KBM-7 (cell line): ENCODE measurements around the gene GPC6.

ENCODE experiments used
- DNase-seq: peaks from one replicate; pipeline ENCODE4 v3.0.0-alpha.2; 2015
- in situ Hi-C: fragments of 300-500 bp; cut with MboI; formaldehyde crosslinking; loops from 2 replicates; pipeline ENCODE4 v1.14.3; 2020; ENCODE audit warnings: low sequenced_read_pairs, low pct_unique_long_range_greater_than_20kb, mixed read lengths

Gene GPC6

DNA sequence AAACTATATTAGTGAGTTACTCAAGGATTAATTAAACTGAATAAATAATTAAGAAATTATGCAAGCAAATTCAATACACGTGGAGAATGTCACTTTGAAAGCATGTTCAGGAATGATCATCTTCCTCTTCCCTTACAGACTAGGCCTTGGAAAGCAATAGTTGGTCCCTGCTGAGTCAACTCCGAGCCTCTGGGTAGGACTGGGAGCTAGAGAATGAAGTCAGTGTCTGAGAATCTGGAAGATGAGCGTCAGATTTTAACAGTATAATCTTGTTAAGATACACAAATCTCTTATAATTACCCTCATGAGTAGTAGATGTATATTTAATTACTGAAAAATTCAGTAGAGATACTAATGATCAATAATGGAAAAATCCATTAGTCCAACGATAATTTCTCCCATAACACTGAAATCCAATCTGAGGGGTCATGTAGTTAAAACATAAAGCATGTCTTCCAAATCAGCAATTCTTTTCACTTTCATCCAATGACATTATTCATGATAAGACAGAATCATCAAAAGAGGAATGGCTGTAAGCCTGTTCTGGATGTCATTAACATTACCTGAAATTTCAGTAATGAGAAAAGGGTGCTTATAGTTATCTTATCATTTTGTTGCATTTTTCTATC, 829.9 kb downstream of the GPC6 start:
- in situ Hi-C loops = no loop called here
- no peak for DNase-seq

DNA sequence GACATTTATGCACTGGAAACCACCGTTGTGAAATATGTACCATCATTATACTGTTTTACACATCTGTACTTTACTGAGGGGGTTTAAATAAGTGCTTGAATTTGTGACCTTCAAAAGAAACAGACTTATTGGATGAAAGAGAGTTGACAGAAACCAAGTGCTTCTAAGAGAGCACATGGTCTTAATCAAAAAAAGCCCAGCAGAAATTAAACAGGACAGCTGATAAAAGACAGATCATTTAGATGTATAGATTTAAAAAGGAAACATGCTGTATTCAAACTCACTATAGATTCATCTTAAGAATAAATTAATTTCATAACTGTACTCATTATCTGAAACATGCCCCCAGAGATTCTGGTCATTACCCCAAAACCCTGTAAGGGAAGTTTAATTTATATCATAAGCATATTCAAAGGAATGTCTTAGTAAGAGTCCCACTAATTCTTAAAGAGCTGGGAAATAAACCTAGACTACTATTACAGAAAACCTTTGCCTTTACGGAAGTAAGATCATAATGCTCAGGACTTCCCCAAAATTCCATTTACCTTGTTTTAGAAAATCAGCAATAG, 831.1 kb downstream of the GPC6 start:
- DNase-seq = no peak
- in situ Hi-C loops = no loop called here

DNA sequence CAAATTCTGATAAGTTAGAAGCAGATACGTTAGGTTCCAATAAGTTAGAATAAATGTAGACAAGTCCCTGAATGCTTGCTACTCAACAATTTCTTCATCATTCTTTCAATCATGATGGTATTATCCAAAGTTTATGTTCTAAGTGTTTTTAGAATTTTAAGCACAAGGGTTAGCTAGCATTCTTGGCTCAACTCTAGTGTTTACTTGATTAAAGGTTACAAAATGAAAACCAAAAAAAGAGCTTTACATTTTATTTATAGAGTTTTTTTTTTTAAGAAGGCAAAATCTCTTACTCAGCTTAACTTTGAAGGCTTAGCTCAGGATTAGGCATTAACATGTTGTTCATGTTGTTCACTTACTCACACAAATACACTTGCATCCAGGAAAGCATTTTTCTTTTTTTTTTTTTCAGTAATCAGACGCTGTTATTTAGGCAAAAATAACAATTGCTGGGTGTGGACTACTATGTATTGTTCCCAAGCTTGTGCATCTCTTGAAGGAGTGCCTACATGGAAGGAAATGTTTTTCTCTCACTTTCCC, 832.3 kb downstream of the GPC6 start:
- no peak for DNase-seq
- in situ Hi-C loops = no loop called here

DNA sequence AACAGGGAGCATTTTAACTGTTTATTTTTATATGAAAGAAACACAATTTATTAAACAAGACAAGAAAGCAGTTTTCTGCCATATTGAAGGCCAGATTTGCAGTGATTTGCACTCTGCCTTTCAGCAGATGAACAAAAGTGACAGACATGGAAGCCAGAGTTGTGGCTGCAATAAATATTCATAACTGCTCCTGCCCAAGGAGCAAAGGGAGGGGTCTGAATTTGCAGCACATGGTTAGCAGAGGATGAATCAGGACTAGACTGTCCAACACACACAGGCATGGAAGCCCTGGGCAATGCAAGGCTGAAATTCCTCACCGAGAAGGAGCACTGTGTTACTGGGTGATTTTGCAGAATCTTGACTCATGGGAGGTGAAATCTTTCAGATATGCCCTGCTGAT, 834.7 kb downstream of the GPC6 start:
- DNase-seq = no peak
- in situ Hi-C loops = no loop called here

DNA sequence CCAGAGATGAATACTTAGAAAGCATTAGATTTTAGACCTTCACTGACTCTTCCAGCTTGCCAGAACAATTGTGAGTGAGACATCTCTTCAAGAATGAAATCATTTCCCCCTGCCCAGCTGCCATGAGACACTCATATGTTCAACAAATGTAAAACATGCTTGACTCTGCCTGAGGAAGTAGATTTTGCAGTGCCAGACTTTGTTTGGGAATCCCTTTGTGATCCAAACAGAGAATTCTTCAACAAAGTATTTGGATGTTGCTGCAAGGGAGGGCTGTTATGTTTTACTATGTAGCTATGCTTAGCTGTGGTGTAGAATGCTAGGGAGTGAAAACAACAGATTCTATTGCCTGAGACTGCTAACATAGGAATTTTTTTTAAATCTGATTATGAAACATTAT, 836.5 kb downstream of the GPC6 start:
- in situ Hi-C loops = no loop called here
- DNase-seq = no peak

DNA sequence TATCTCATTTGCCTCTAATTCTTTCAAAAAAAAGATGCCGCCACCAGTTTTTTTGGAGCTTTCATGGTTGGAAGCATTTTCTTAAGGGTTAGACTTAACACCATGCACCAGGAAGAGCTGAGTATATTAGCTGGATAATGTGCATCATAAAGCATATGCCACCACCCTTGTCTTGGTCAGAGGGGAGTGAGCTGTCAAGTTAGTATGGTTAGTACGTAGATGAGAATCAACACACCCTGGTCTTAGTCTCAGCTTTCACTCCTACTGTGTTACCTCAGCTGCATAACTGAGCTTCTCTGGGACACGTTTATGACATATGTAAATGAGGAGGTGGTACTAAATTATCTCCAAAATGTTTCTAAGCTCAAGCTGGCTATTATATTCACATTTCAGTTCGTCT, 837.2 kb downstream of the GPC6 start:
- no peak for DNase-seq
- in situ Hi-C loops = no loop called here

DNA sequence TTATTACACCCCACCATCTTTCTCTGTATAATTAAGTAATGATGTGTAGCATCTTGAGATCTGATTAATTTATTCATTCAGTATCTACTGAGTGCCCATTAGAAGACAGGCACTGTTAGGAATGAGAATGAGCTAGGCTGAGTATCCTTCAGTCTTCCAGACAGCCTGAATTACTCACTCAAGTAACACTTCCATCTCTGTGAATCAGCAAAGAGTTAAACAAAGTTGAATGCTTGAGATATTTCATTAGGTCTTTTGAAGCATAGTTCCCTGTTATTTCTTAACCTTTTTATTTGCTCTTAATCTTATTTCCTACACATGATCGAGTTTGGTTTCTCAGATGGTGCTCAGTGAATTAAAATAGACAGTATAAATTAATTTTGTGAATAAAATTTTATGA, 839.1 kb downstream of the GPC6 start:
- DNase-seq = no peak
- in situ Hi-C loops = no loop called here

DNA sequence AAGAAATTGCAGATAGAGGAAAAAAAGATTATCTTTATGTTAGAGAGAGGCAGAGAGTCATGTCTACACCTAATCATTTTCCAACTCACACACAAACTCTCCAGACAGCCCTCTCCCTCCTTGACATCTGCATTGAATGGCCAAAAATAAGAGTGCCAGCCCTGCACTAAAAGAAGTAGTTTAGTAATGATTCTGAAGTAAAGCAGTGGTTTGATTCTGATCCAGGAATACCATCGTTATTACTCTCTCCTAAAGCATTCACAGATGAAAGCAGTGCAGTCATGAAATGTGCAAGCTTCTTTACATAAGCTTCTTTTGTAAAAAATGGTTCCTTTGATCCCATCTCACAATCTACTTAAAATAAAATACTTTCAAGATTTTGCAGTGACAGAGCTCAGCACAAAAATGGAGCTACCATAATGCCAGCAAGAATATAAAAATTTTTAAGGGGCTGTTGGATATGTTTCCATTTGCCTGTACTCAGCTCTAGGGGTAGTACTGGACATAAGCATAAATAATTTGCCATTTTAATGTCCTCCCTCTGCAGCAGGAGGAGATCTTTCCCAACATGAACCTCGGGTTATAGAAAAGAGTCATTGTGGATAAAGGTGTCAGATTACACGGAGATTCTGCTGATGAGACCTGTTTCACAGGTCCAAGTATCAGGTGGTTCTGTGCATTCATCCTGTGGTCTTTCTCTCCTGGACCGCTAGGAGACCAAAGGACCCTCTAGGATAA, 846.6 kb downstream of the GPC6 start:
- no peak for DNase-seq
- in situ Hi-C loops = no loop called here

DNA sequence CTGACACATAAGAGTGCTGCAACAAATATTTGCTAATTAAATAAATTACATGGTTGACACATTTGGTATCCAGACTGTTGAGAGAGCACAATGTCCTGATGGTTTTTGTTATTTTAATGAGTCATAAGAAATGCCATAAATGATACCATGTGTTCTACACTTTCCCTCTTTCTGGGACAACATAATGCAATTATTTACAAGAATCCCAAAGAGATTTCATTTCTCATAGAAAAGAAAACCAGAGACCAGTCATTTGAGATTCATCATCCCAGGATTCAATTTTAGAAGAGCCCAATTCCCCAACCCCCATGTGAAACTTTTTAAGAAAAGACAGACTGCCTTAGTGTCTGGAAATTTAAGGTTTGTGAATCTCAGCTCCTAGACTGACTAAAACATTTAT, 853.3 kb downstream of the GPC6 start:
- DNase-seq = no peak
- in situ Hi-C loops = no loop called here

DNA sequence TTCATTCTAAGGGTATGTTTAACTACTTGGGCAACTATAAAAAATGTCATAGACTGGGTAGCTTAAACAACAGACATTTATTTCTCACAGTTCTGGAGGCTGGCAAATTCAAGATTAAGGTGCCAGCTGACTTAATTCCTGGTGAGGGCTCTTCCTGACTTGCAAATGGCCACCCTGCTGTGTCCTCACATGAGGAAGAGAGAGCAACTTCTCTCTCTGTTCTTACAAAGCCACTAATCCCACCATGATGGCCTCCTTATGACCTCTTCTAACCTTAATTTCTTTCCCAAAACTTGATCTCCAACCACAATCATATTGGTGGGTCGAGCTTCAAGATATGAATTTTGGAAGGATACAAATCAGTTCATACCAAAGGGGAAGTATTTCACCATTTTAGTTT, 853.9 kb downstream of the GPC6 start:
- no peak for DNase-seq
- in situ Hi-C loops = no loop called here

DNA sequence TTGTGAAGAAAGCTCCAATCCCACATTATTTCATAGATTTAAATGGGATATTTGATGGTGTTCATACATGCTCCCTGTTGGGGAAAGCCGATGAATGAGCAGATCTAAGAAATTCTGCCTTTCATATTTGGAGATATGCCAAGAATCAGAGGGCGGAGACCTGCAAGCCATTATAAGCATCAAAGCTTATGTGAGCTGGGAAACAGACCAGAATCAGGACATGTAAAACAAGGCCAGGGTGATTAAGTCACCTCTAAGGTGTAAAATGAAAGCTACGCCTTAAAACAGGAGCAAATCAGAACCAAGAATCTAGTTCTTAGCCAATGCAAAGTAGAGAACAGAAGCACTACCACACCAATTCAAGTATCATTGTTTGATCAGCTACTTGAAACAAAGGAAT, 860.5 kb downstream of the GPC6 start:
- in situ Hi-C loops = no loop called here
- no peak for DNase-seq

DNA sequence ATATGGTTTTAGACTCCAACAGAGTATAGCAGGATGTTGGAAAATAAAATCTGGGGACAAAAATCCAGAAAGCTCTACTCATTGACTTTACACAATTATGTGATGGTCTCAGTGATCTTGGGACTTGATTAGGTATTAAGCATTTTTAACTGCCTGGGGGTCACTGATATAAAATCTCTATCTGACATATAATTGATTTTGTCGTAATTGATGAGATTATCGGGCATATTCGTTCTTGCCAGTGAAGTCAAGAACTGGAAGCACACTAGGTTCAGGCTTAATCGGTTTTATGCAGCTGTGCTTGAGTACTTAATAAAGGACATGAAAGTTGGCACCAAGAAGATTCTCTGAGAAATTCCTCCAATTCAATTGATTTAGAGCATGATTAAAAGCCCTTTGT, 862.1 kb downstream of the GPC6 start:
- DNase-seq = no peak
- in situ Hi-C loops = no loop called here

DNA sequence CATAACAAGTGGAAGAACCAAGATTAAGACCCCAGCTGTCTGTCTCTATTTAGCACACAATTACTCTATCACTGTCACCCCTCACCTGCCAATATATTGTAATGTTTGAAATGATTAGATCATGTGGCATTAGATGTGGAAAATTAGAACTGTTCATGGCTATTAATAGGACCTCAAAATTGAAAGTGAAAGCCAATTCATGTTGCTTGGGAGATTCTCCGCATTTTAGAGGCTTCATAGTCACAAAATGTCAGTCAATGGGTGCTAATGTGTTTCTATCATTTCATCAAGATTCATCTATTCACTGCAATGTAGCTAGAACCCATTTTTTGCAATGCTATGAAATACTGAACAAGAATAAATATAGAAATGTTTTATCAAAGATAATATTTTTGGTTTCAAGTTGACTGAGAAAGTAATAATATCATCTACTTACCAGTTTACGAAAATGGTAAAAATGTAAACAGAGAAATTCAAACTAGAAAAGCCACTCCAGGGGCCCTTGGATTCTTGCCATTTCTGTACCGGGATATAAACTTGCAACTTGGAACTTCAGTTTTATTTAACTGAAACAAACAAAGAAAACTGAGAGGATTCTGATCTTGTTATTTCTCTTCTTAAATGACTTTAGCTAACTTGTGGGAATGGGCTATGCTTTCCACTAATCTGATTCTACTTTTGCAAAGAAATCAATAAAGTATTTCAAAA, 864.3 kb downstream of the GPC6 start:
- in situ Hi-C loops = no loop called here
- no peak for DNase-seq

DNA sequence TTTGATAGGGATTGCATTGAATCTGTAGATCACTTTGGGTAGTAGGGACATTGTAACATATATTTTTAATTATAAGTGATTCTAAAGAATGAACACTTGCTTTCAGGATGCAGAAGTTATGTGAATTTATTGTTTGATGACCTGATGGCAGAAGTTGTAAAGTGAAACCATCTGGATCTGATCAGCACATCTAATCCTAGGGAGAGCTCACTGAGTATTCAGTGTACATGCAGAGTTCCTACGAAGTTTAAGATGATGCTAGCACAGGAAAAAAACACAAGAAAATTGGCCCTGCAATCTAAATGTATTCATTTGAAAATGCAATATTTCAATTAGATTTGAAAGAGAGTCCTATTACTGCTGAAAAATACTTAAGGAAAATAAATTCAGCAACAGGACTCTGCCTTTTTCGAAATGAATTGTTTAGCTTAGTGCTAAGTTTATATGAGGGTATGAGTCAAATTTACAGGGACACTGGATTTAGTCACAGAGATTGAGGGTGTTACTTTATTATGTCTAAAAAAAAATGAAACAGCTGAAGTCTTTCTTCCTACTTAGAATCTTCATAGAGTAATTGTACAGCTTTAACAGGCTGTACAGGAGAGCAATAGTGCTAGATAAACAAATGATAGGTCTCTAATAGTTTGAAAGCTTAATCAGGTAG, 867.2 kb downstream of the GPC6 start:
- in situ Hi-C loops = no loop called here
- no peak for DNase-seq

DNA sequence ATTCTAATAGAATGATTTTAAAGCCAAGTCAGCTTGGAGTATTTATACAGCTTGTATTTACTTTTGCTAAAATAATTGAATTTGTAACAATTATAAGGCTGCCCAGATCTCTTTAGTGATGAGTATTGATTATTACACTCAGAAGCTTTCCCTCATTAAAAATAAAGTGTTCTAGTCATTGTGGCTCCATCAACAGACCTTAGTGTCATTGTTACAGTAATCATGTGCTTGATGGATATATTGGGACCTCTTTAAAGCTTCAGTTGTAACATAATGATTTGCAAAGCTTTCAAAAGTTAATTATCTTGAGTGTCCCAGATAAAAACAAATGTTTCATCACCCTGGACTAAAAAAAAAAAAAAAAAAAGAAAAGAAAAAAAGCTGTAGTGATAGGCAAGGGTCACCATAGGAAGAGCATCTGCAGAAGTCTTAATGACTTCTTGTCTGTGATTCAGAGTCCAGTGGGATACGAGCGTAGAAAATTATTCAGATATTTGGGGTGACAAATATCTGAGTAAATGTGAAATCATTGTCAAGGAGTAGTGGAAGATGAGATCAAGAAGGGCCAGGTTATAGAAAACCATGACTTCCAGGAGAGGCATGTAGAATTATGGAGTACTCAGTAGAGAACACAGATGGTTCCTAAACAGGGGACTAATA, 883.2 kb downstream of the GPC6 start:
- DNase-seq = no peak
- in situ Hi-C loops = no loop called here

DNA sequence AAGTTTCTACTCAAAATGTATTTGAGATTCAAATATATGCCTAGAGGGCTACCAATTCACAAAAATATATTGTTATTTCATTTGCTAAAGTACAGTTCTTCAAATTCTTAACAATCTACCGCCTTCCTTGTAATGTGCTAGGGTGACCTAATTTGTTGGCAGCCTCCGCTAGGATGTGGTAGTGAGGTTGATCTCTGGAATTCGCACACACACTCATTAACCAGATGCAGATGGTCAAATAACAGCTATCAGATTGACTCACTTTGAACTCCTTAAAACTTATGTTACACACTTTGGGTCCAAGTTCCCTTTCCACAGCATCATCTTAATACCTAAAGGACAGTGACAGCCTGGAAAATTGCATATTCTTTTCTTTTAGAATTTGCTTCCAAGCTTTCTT, 885.6 kb downstream of the GPC6 start:
- DNase-seq = no peak
- in situ Hi-C loops = no loop called here

DNA sequence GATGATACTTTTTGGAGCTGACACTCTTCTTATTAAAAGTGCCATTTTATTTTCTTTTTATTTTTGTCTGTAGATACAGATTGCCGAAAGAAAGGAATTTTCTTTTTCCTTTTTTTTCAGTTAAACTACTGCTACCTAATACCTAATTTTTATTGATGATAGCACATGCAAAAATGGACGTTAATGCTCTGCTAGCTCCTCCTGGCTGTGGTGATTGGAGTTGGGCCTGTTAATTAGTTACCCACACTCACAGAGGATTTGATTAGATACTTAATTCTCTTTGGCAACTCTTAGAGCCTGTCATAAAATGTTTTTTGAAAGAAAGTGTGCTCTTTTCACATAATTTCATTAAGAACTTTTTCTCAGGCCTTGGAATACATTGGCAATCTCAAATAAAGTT, 886.1 kb downstream of the GPC6 start:
- DNase-seq = no peak
- in situ Hi-C loops = no loop called here

DNA sequence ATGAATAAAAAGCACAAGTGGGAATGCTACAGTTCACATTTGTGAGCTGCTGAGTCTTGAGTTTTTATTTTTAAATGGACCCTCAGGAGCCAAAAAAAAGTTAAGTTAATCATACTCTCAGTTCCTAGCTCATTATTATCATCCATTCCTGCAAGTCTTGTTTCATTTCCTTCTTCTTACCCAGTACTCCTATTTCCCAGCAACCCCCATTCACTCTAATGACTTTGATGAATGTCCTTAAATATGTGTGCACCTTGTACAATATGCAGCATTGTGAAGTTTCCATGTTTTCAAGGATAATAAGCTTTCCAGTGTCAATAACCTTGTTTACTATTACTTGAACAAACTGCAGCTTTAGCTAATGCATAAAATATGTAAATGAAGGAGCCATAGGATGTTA, 886.6 kb downstream of the GPC6 start:
- no peak for DNase-seq

DNA sequence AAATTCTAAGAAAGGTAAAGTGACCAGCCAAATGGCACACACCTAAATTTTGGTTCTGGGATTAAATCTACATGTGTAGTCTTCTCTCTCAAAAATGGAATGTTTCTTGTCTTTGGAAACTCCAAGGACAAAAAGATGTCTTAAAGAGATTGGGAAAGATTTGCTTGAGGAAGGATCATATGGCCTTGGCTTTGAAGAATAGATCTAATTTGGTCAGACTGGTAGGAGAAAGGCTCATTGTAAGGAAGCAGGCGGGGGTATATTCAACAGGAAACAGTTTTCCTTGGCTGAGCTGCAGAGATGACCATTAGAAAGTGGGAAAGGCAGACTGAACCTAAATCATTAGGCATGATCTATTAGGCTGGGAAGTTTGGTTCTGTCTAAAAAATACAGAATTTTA, 887.6 kb downstream of the GPC6 start:
- DNase-seq = no peak
- in situ Hi-C loops = no loop called here

More for the DNA sequence above, 886.6 kb downstream of the GPC6 start:
- in situ Hi-C loops = no loop called here
